ENCODE measurements around the gene PTMA.
"Not testable (repeated sequence)": the region's sequence is repeated elsewhere in the genome, so short reads cannot be mapped to it uniquely, and the experiment has no call there.

The PTMA gene

GRCh38 chr2:231709636-231709980, 1.3 kb downstream of the PTMA start:
- peaks cover 77% of the 10 kb centered on the region for H3K36me3 Mint-ChIP-seq (ENCODE audit: insufficient read depth)
- peaks cover 39% of the 10 kb centered on the region for H3K4me1 Mint-ChIP-seq

DNA sequence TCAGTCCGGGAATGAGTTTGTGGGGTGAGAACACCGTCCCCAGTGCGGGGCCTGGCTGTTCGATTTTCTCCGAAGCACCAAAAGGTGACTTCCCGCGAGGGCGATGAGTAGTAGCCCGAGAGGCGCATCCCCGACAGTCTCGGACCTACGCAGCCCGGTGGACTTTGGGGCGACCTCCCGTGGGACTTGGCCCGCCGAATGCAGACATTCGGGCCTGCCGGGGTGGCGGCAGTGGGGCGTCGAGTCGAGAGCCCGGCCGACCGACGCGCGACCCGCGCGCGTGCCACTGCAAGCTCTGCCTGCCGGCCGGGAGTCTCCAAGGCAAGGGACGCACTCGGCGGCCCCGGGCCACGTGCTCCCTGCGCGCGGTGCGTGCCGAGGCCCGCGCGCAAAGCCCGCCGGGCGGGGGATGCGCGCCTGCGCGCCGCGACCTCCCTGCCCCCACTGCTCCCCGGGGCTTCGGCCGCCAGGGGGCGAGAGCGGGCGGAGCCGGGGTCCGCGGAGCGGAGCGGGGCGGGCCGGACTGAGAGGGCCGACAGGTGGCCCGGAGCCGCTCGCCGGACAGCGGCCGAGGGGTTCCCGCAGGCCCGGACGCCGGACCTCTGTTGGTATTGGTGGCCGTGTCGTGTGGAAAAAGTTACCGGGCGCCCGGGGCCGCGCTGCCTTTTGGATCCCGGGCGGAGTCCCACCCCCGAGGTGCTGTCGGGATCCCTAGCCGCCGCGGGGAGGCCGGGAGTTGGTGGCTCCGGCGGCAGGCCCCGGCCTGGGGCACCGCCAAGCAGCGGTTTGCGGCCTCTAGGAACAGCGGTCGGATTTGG, 1.9 kb downstream of the PTMA start:
- Mint-ChIP-seq H3K9me3 (no peaks in the 10 kb centered on the region), H3K27ac (ENCODE audit: low read depth) (peak overlapping the region; percentile 100), H3K4me1 (peaks cover 42% of the 10 kb centered on the region), H3K4me3 (peak overlapping the region; percentile 91), H3K27me3 (no peaks in the 10 kb centered on the region), H3K36me3 (ENCODE audit: insufficient read depth) (peaks cover 81% of the 10 kb centered on the region)
- ATAC-seq (replicated peaks; ENCODE audit: extremely low read depth, poor library complexity, severe bottlenecking) (peak; percentile 25), DNase-seq (ENCODE audit: low spot score in 2 of 2) (peak; percentile 87 to 90)

More at GRCh38 chr2:231709636-231709980, 1.3 kb downstream of the PTMA start:
- DNase-seq (ENCODE audit: low spot score in 2 of 2) (peak; percentile 42 to 50), ATAC-seq (replicated peaks; ENCODE audit: extremely low read depth, poor library complexity, severe bottlenecking) (no peak)
- peak overlapping the region; percentile 100 for H3K27ac Mint-ChIP-seq (ENCODE audit: low read depth)
- no peaks in the 10 kb centered on the region for H3K9me3 Mint-ChIP-seq
- peak overlapping the region; percentile 91 for H3K4me3 Mint-ChIP-seq
- H3K27me3 Mint-ChIP-seq = no peaks in the 10 kb centered on the region

DNA sequence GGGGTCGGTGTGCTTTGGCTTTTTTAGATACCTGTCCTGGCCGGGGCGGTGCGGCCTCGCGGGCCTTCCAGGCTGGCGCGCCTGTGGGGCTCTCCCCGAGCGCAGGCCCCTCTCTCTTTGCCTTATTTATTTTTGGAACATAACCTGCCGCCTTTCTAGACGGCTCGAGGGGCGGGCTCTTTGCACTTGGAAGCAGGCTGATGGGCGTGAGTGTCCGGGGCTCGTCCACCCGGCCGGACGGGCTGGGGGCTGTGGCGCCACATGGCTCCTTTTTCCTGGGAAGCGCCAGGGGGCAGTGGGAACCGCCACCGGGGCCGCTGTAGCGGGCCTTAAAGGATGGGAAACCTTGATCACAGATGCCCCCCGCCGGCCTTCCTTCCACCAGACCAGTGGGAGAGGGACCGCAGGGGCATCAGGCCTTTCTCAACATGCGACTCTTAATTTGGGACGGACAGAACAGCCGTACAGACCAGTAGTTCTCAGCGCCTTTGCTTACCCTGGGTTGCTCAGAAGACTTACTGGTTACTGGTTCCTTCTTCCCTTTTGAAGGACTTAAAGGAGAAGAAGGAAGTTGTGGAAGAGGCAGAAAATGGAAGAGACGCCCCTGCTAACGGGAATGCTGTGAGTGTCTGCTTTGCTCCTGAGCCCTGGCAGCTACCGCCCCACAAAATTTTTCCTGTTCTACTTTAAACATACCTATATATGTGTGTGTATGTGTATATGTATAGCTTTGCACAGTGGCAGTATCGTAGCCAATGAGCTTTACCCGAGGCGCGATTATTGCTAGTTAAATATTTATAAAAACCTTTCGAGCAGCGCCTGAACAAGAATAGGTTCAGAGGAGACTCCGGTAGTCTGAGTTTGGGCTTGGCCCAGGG, 2.7 kb downstream of the PTMA start:
- peak overlapping the region; percentile 100 for H3K27ac Mint-ChIP-seq (ENCODE audit: low read depth)
- DNase-seq (ENCODE audit: low spot score in 2 of 2) = no peak
- H3K27me3 Mint-ChIP-seq = no peaks in the 10 kb centered on the region
- H3K36me3 Mint-ChIP-seq (ENCODE audit: insufficient read depth) = peaks cover 82% of the 10 kb centered on the region
- ATAC-seq (replicated peaks; ENCODE audit: extremely low read depth, poor library complexity, severe bottlenecking) = no peak
- H3K9me3 Mint-ChIP-seq = no peaks in the 10 kb centered on the region
- peaks cover 49% of the 10 kb centered on the region for H3K4me1 Mint-ChIP-seq
- peak overlapping the region; percentile 91 for H3K4me3 Mint-ChIP-seq

DNA sequence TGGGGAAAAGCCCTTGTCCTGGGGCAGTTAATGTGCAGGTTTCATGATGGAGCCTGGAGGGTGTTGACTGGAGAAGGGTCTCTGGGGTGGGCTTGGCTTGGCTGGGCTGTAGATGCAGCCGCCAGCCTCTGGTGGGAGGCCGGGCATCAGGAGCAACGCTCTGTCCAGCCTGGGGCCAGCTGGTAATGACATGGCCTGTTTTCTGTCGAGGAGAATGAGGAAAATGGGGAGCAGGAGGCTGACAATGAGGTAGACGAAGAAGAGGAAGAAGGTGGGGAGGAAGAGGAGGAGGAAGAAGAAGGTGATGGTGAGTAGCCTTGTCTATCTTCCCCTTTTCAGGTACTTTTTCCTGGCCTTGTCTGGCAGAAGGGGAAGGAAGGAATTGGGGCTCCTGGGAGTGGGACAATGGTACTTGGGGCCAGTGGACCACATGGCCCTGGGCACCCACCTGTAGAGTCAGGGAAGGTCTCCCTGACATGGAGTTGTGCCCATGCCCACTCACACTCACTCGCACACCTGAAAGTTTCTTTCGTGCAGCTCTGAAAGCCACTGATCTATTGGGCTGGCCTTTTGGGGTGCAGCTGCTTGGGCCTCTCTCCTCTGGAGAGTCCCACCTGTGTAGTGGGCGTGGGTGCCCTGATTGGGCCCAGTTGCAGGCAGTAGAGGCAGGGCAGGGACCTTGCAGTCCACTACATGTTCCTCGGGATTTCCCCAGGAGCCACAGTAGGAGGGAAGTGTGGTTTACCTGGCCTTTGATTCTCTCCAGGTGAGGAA, 3.5 kb downstream of the PTMA start:
- Mint-ChIP-seq H3K4me1 (peaks cover 43% of the 10 kb centered on the region), H3K27me3 (no peaks in the 10 kb centered on the region), H3K36me3 (ENCODE audit: insufficient read depth) (peaks cover 74% of the 10 kb centered on the region), H3K27ac (ENCODE audit: low read depth) (peak overlapping the region; percentile 100), H3K4me3 (peak overlapping the region; percentile 91), H3K9me3 (no peaks in the 10 kb centered on the region)
- ATAC-seq (replicated peaks; ENCODE audit: extremely low read depth, poor library complexity, severe bottlenecking) (no peak), DNase-seq (ENCODE audit: low spot score in 2 of 2) (no peak)

DNA sequence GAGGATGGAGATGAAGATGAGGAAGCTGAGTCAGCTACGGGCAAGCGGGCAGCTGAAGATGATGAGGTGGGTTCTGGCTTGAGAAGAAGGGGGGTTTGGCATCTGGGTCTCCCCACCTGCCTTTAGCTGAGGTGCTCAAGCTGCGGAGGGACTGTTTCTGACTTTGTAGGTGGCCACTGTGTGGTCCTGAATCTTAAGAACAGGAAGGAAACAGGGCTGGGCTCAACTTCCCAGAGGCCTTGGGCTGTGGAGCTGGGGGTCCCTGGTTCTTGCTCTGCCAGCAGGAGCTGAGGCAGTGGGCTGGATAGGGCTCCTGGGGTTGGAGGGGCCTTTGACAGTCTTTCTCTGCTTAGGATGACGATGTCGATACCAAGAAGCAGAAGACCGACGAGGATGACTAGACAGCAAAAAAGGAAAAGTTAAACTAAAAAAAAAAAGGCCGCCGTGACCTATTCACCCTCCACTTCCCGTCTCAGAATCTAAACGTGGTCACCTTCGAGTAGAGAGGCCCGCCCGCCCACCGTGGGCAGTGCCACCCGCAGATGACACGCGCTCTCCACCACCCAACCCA, 4.2 kb downstream of the PTMA start:
- Mint-ChIP-seq H3K27ac (ENCODE audit: low read depth) (peak overlapping the region; percentile 100), H3K36me3 (ENCODE audit: insufficient read depth) (peaks cover 67% of the 10 kb centered on the region), H3K4me3 (peak overlapping the region; percentile 91), H3K4me1 (peaks cover 40% of the 10 kb centered on the region)
- not testable (repeated sequence) for H3K27me3 Mint-ChIP-seq; H3K9me3 Mint-ChIP-seq; ATAC-seq (replicated peaks; ENCODE audit: extremely low read depth, poor library complexity, severe bottlenecking)
- DNase-seq (ENCODE audit: low spot score in 2 of 2) = peak in 1 of 2 donors; percentile 29

- H3K36me3 Mint-ChIP-seq (ENCODE audit: insufficient read depth) = peaks cover 67% of the 10 kb centered on the region
- not testable (repeated sequence) for ATAC-seq (replicated peaks; ENCODE audit: extremely low read depth, poor library complexity, severe bottlenecking); H3K27me3 Mint-ChIP-seq; H3K9me3 Mint-ChIP-seq; DNase-seq (ENCODE audit: low spot score in 2 of 2)
- H3K27ac Mint-ChIP-seq (ENCODE audit: low read depth) = peak overlapping the region; percentile 84
- peaks cover 40% of the 10 kb centered on the region for H3K4me1 Mint-ChIP-seq
- peak overlapping the region; percentile 58 for H3K4me3 Mint-ChIP-seq
Measured at GRCh38 chr2:231713406-231713729, 5.0 kb downstream of the PTMA start.

DNA sequence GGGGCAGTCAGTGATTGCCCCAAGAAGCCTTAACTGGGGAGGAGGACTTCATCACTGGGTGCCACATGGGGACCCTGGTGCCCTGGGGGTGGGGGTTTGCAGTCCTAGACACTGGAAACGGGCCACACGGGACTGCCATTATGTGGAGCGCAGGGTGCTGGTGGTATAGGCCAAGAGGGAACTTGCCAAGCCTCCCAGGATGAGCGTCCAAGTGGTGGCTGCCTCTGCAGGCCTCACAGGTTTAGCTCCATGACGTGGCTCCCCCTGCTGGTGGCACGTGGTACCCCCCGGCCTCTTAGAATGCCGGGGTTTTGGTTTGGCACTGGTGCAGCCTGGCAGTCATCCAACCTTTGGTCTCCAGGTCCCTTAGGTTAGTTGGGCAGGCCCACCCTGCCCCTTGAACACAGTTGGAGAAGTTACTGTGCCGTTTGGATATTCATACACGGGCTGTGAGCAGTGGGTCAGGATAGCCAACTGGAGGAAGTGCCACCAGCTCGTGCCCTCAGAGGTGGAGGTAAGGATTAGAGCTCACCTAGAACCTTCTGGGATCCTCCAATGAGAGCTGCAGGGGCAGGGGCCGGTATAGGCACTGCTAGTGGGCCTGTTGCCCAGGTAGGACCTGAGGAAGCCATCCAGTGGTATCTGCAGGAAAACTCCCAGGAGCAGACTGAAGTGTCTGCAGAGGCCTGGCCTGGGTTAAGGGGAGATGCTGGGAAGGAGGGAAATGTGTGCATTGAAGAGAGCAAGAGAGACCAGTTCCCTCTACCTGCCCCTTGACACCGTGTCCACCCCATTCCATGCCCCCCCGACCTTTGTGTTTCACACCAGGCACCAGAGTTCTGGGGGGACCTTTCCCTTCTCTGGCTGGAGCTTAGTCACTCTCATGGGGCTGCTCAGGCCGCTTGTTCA, 5.7 kb downstream of the PTMA start:
- peaks cover 40% of the 10 kb centered on the region for H3K4me1 Mint-ChIP-seq
- peak overlapping the region; percentile 58 for H3K4me3 Mint-ChIP-seq
- H3K27ac Mint-ChIP-seq (ENCODE audit: low read depth) = peak overlapping the region; percentile 84
- H3K36me3 Mint-ChIP-seq (ENCODE audit: insufficient read depth) = peaks cover 61% of the 10 kb centered on the region
- ATAC-seq (replicated peaks; ENCODE audit: extremely low read depth, poor library complexity, severe bottlenecking) = peak; percentile 25
- H3K9me3 Mint-ChIP-seq = no peaks in the 10 kb centered on the region
- no peaks in the 10 kb centered on the region for H3K27me3 Mint-ChIP-seq
- DNase-seq (ENCODE audit: low spot score in 2 of 2) = peak; percentile 89 to 95

- peaks cover 53% of the 10 kb centered on the region for H3K36me3 Mint-ChIP-seq (ENCODE audit: insufficient read depth)
- no peak for ATAC-seq (replicated peaks; ENCODE audit: extremely low read depth, poor library complexity, severe bottlenecking)
- H3K27ac Mint-ChIP-seq (ENCODE audit: low read depth) = peak overlapping the region; percentile 86
- peaks cover 40% of the 10 kb centered on the region for H3K4me1 Mint-ChIP-seq
- H3K9me3 Mint-ChIP-seq = no peaks in the 10 kb centered on the region
- no peaks in the 10 kb centered on the region for H3K27me3 Mint-ChIP-seq
- peak overlapping the region; percentile 58 for H3K4me3 Mint-ChIP-seq
- peak; percentile 64 to 84 for DNase-seq (ENCODE audit: low spot score in 2 of 2)
Measured at GRCh38 chr2:231714639-231715498, 6.5 kb downstream of the PTMA start.

GRCh38 chr2:231715499-231715837, 7.1 kb downstream of the PTMA start:
- Mint-ChIP-seq H3K36me3 (ENCODE audit: insufficient read depth) (peaks cover 47% of the 10 kb centered on the region), H3K4me3 (peak overlapping the region; percentile 11), H3K9me3 (no peaks in the 10 kb centered on the region), H3K4me1 (peaks cover 40% of the 10 kb centered on the region), H3K27ac (ENCODE audit: low read depth) (peak overlapping the region; percentile 86), H3K27me3 (no peaks in the 10 kb centered on the region)
- ATAC-seq (replicated peaks; ENCODE audit: extremely low read depth, poor library complexity, severe bottlenecking) = no peak
- no peak for DNase-seq (ENCODE audit: low spot score in 2 of 2)

GRCh38 chr2:231715988-231716616, 7.8 kb downstream of the PTMA start:
- Mint-ChIP-seq H3K27ac (ENCODE audit: low read depth) (peak overlapping the region; percentile 86), H3K9me3 (no peaks in the 10 kb centered on the region), H3K4me1 (peaks cover 39% of the 10 kb centered on the region), H3K27me3 (no peaks in the 10 kb centered on the region), H3K4me3 (peak overlapping the region; percentile 11), H3K36me3 (ENCODE audit: insufficient read depth) (peaks cover 41% of the 10 kb centered on the region)
- ATAC-seq (replicated peaks; ENCODE audit: extremely low read depth, poor library complexity, severe bottlenecking) (no peak), DNase-seq (ENCODE audit: low spot score in 2 of 2) (no peak)

All from central memory CD8-positive, alpha-beta T cell (primary cell).